Chondrocyte (in vitro differentiated cells): ENCODE measurements around the gene PTK7. TPM values are rescaled to one million over a fixed set of nuclear protein-coding genes. Genes with fewer than 3 reads are reported as not detected.

Experiments used
- DNase-seq: peaks from one replicate; pipeline ENCODE4 v3.0.0; 2021; ENCODE audit warnings: mixed read lengths, low spot score
- H3K27ac Mint-ChIP-seq: one replicate; pipeline ENCODE4 v1.8.0; 2021; ENCODE audit warnings: mild to moderate bottlenecking, moderate library complexity, mixed read lengths; ENCODE audit not compliant: unreplicated experiment
- H3K27me3 Mint-ChIP-seq: 2 replicates; pipeline ENCODE4 v1.8.0; 2021; ENCODE audit warnings: low read depth, mixed read lengths
- H3K36me3 Mint-ChIP-seq: 2 replicates; pipeline ENCODE4 v1.8.0; 2021; ENCODE audit warnings: low read depth, mixed read lengths
- H3K4me1 Mint-ChIP-seq: 2 replicates; pipeline ENCODE4 v1.8.0; 2021; ENCODE audit warnings: low read depth, mild to moderate bottlenecking, mixed read lengths
- H3K4me3 Mint-ChIP-seq: one replicate; pipeline ENCODE4 v1.8.0; 2021; ENCODE audit warnings: mild to moderate bottlenecking, moderate library complexity, mixed read lengths; ENCODE audit not compliant: unreplicated experiment
- H3K9me3 Mint-ChIP-seq: 2 replicates; pipeline ENCODE4 v1.8.0; 2021; ENCODE audit warnings: low read depth, mixed read lengths
- total RNA-seq: library from RNA; stranded (reverse); gene quantifications from 3 replicates; pipeline ENCODE4 v1.2.1, GENCODE V29; 2021
- TF ChIP-seq, protein P1 (sequence below): fragments of 200-600 bp; sonication (generic); IDR thresholded peaks from 2 replicates; pipeline ENCODE4 v1.5.0; 2021; ENCODE audit warnings: antibody characterized with exemption, mild to moderate bottlenecking, moderate library complexity

The PTK7 gene
- total RNA-seq, 1 donor from 2014 or later = 288 TPM

DNA sequence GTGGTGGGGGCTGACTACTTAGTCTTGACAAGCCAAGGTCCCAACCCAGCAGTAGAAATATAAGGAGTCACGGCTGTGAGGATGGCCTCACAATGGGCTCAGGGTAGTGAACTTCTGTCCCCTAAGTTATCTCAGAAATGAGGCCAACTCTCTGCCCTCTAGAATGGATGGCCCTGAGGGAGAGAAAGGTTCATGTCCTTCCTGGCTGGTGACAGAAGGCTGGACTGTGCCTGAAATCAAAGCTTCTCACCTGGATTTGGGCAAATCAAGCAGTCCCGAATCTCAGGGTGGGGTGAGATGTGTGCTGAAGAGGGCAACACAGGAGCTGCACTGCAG lies 42.0 kb upstream of the PTK7 start:
- Mint-ChIP-seq H3K9me3 (no peaks in the 10 kb centered on the region), H3K36me3 (peaks cover 34% of the 10 kb centered on the region), H3K4me3 (no peak overlapping the region), H3K4me1 (peaks cover 3% of the 10 kb centered on the region), H3K27ac (no peak overlapping the region), H3K27me3 (no peaks in the 10 kb centered on the region)
- TF ChIP-seq, protein P1, sequence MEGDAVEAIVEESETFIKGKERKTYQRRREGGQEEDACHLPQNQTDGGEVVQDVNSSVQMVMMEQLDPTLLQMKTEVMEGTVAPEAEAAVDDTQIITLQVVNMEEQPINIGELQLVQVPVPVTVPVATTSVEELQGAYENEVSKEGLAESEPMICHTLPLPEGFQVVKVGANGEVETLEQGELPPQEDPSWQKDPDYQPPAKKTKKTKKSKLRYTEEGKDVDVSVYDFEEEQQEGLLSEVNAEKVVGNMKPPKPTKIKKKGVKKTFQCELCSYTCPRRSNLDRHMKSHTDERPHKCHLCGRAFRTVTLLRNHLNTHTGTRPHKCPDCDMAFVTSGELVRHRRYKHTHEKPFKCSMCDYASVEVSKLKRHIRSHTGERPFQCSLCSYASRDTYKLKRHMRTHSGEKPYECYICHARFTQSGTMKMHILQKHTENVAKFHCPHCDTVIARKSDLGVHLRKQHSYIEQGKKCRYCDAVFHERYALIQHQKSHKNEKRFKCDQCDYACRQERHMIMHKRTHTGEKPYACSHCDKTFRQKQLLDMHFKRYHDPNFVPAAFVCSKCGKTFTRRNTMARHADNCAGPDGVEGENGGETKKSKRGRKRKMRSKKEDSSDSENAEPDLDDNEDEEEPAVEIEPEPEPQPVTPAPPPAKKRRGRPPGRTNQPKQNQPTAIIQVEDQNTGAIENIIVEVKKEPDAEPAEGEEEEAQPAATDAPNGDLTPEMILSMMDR = no peak
- DNase-seq = no peak

DNA sequence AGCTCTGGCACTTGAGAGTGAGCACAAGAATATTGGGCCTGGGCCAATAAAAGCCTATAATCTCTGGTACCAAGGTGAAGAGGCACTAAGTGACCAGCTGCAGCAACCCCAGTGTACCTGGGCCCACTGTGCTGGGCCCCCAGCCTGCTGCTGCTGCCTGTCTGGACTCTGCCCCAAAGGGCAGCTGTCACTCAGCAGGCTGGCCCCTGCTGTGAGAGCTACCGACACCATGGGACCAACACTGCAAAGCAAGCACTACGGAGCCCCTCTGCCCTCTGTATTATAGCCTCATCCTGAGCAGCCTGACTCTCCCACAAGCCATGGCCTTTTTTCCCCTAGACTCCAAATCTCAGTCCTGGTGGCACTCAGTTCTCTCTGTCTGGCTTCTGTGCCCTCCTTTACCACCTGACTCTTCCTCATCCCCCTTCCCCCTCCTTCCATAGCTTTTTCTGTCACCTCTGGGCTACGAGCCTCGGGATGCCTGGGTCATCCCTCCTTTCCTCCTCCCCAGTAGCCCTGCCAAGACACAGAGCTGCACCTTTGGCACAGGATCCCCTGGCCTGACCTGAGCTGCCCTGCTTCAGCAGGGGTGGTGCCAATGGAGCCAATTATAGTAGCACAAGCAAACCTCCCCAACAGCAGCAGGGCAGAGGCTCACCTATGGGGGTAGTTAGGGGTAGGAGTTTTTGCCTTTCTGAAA lies 40.5 kb upstream of the PTK7 start:
- Mint-ChIP-seq H3K36me3 (peaks cover 36% of the 10 kb centered on the region), H3K27me3 (no peaks in the 10 kb centered on the region), H3K9me3 (no peaks in the 10 kb centered on the region), H3K27ac (peak overlapping the region; percentile 76), H3K4me1 (peaks cover 3% of the 10 kb centered on the region), H3K4me3 (no peak overlapping the region)
- TF ChIP-seq, protein P1 = no peak
- DNase-seq = no peak

DNA sequence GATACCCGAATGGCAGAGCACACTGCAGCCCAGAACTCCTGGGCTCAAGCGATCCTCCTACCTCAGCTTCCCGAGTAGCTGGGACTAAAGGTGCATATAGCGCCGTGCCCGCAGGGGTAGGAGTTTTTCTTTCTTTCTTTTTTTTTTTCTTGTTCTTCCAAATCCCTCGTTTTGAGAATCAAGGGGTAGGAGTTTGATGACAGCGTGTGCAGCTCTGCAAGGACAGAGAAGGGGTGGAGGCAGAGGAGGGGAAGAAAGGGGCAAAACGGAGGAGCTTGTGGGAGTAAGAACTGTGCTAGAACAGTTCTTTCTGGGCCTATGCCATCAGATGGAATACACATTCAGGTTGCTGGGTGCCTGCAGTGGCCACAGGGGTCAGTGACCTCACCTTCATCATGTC lies 39.4 kb upstream of the PTK7 start:
- peaks cover 3% of the 10 kb centered on the region for H3K4me1 Mint-ChIP-seq

DNA sequence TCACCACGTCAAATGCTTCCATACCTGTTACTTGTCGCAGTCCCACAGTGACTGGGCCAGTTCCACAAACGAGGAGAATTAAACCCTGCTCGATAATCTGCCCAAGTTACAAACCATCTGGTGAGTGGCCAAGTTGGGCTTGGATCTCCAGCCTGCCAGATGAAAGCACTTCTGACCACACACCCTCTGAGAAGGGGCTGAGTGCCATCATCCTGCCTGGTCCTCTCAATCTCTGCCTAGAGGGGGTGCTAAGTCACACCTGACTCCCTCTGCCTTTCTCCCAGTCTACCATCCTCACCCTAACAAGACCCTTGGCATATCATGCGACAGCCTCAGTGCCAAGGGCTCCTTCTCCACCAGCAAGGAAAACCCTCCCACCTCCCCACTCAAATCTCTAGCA lies 38.9 kb upstream of the PTK7 start:
- Mint-ChIP-seq H3K36me3 (peaks cover 41% of the 10 kb centered on the region), H3K4me1 (peaks cover 3% of the 10 kb centered on the region), H3K9me3 (no peaks in the 10 kb centered on the region), H3K27ac (peak overlapping the region; percentile 57), H3K27me3 (no peaks in the 10 kb centered on the region), H3K4me3 (no peak overlapping the region)
- TF ChIP-seq, protein P1 = no peak
- DNase-seq = no peak

More for the DNA sequence above, 39.4 kb upstream of the PTK7 start:
- H3K4me3 Mint-ChIP-seq = no peak overlapping the region
- H3K9me3 Mint-ChIP-seq = no peaks in the 10 kb centered on the region
- H3K36me3 Mint-ChIP-seq = peaks cover 40% of the 10 kb centered on the region
- TF ChIP-seq, protein P1 = no peak
- H3K27ac Mint-ChIP-seq = no peak overlapping the region
- DNase-seq = no peak
- H3K27me3 Mint-ChIP-seq = no peaks in the 10 kb centered on the region

DNA sequence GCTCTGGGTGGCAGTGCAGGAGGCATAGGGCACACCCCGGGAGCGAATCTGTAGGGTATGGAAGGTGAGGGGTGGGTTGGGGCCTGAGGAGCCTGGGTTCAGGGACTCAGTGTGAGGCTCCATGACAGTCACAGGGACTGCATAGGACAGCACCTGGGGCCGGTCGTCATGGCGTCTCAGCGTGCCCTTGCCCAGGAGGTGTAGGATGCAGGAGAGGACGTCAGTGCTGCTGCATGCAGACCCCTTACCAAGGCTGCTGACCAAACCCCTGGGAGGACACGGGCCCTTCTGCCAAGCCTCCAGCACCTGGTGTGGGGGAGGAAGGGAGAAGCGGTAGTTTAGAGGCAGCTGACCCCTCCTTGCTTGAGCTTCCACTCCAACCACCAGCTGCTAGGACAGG lies 38.4 kb upstream of the PTK7 start:
- TF ChIP-seq, protein P1 = no peak
- no peak for DNase-seq
- no peaks in the 10 kb centered on the region for H3K27me3 Mint-ChIP-seq
- H3K27ac Mint-ChIP-seq = no peak overlapping the region
- no peak overlapping the region for H3K4me3 Mint-ChIP-seq
- peaks cover 3% of the 10 kb centered on the region for H3K4me1 Mint-ChIP-seq
- H3K36me3 Mint-ChIP-seq = peaks cover 44% of the 10 kb centered on the region
- no peaks in the 10 kb centered on the region for H3K9me3 Mint-ChIP-seq
